Uterus (tissue), 4 donors: Measurements from ENCODE around the gene TFCP2L1. TPM values are rescaled to one million over a fixed set of nuclear protein-coding genes. Genes with fewer than 3 reads are reported as not detected.
"Not testable (repeated sequence)": the region's sequence is repeated elsewhere in the genome, so short reads cannot be mapped to it uniquely, and the experiment has no call there.

ENCODE experiments used
- DNase-seq, 2 donors: peaks; one replicate each; pipeline ENCODE4 v3.0.0-alpha.2; 2019 to 2020
- H3K27ac ChIP-seq, 2 donors: fragments of 200-600 bp; sonication (generic); 1 replicate in 1 of 2; 2 replicates in 1 of 2; pipeline ENCODE4 v1.5.1; 2016 to 2018
- H3K27me3 ChIP-seq, 2 donors: fragments of 200-600 bp; sonication (generic); one replicate each; pipeline ENCODE4 v1.5.1; 2018 to 2019; ENCODE audit warnings: control low read depth in 1 of 2
- H3K36me3 ChIP-seq, 2 donors: fragments of 200-600 bp; sonication (generic); one replicate each; pipeline ENCODE4 v1.5.1; 2019; ENCODE audit warnings: control low read depth in 1 of 2
- H3K4me1 ChIP-seq, 2 donors: fragments of 200-600 bp; sonication (generic); one replicate each; pipeline ENCODE4 v1.5.1; 2018 to 2019; ENCODE audit warnings: control low read depth in 1 of 2
- H3K4me3 ChIP-seq, 2 donors: fragments of 200-600 bp; sonication (generic); 1 replicate in 1 of 2; 2 replicates in 1 of 2; pipeline ENCODE4 v1.5.1; 2018 to 2019; ENCODE audit warnings: mild to moderate bottlenecking in 1 of 2
- H3K9me3 ChIP-seq, 2 donors: fragments of 200-600 bp; sonication (generic); one replicate each; pipeline ENCODE4 v1.5.1; 2019; ENCODE audit warnings: control low read depth in 1 of 2
- POLR2A ChIP-seq, 2 donors: fragments of 450-650 bp; IDR thresholded peaks; one replicate each; pipeline ENCODE4 v1.6.1; 2016; ENCODE audit warnings: antibody characterized with exemption in 2 of 2, mild to moderate bottlenecking in 1 of 2, moderate library complexity in 1 of 2
- intact Hi-C: fragments of 100-400 bp; cut with DNase I; formaldehyde crosslinking; loops from one replicate; pipeline ENCODE4 v1.15.1; 2023; ENCODE audit warnings: low total_unique reads
- total RNA-seq, 4 donors: library from RNA; depleted of rRNA in 3 of 4; stranded (reverse); fragments of >200 nt in 3 of 4; gene quantifications; one replicate each; pipeline versions ENCODE4 v1.1.0 to v1.2.4, GENCODE V29; 2014 to 2023
- TF ChIP-seq, protein P1 (sequence below), 4 experiments: fragments of 200-600 bp in 2 of 4; fragments of 450-650 bp in 2 of 4; sonication (generic) in 2 of 4; IDR thresholded peaks; one replicate each; pipeline ENCODE4 v1.5.1; 2016 to 2019; ENCODE audit warnings: antibody characterized with exemption in 4 of 4, mild to moderate bottlenecking in 2 of 4, moderate library complexity in 1 of 4
- donor health status: DM: yes; HTN: yes; CAD: no.

TFCP2L1 gene
- total RNA-seq, 4 donors from 2014 or later = under 0.01 to 6.2 (median 2.1) TPM

DNA sequence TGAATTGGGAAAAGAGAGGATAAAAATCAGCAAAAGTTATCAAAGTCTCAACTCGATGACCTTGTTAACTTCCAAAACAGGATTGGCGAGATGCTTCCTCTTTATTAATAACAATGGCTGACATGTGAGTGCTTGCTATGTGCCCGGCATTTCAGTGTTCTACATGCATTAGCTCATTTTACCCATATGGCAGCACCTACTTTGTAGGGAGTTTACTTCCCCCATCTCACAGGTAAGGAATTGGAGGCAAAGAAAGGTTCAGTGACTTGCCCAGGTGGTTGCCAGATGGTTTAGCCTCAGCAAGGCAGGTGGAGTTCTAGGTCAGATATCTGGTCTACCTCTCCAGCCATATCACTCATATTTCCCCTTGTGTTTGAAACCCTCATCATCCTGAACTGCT lies 12.4 kb downstream of the TFCP2L1 start:
- Histone ChIP-seq H3K27ac (no peak overlapping the region), H3K36me3 (no peaks in the 10 kb centered on the region), H3K9me3 (no peaks in the 10 kb centered on the region), H3K4me3 (no peak overlapping the region), H3K4me1 (no peaks in the 10 kb centered on the region), H3K27me3 (no peaks in the 10 kb centered on the region)
- DNase-seq = no peak
- TF ChIP-seq, protein P1, sequence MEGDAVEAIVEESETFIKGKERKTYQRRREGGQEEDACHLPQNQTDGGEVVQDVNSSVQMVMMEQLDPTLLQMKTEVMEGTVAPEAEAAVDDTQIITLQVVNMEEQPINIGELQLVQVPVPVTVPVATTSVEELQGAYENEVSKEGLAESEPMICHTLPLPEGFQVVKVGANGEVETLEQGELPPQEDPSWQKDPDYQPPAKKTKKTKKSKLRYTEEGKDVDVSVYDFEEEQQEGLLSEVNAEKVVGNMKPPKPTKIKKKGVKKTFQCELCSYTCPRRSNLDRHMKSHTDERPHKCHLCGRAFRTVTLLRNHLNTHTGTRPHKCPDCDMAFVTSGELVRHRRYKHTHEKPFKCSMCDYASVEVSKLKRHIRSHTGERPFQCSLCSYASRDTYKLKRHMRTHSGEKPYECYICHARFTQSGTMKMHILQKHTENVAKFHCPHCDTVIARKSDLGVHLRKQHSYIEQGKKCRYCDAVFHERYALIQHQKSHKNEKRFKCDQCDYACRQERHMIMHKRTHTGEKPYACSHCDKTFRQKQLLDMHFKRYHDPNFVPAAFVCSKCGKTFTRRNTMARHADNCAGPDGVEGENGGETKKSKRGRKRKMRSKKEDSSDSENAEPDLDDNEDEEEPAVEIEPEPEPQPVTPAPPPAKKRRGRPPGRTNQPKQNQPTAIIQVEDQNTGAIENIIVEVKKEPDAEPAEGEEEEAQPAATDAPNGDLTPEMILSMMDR (IDR thresholded peaks at IDR 0.05) = no peak
- no peak for TF ChIP-seq POLR2A (IDR thresholded peaks at IDR 0.05)
- intact Hi-C loops = no loop called here

DNA sequence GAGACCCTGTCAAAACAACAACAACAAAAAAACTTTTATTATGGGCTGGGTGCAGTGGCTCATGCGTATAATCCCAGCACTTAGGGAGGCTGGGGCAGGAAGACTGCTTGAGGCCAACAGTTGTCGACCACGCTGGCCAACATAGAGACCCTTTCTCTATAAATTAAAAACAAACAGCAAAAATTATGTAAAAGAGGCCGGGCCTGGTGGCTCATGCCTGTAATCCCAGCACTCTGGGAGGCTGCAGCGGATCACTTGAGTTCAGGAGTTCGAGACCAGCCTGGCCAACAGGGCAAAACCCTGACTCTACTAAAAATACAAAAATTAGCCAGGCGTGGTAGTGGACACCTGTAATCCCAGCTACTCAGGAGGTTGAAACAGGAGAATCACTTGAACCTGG lies 15.6 kb downstream of the TFCP2L1 start:
- intact Hi-C loops = not testable (repeated sequence)

DNA sequence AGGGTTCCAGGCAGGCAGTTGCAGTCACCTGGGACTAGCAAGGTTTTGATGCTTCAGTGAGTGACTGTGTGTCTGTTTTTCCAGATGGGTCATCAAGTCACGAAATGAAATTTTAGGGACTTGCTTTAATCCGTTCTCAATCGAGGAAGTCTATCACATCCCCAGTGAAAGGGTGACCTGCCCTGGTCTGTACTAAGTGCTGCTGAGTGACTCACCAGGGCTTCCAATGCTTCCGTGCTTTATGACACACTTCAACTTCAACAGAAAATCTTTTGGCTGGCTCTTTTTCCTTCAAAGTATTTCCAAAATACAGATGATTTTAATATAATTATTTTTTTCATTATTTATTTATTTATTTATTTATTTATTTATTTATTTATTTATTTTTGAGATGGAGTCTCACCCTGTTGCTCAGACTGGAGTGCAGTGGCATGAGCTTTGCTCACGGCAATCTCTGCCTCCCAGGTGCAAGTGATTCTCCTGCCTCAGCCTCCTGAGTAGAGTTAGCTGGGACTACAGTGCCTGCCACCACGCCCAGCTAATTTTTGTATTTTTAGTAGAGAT lies 18.4 kb downstream of the TFCP2L1 start:
- Histone ChIP-seq H3K27me3 (no peaks in the 10 kb centered on the region), H3K4me3 (no peak overlapping the region), H3K9me3 (no peaks in the 10 kb centered on the region), H3K36me3 (no peaks in the 10 kb centered on the region), H3K27ac (no peak overlapping the region), H3K4me1 (no peaks in the 10 kb centered on the region)
- TF ChIP-seq, protein P1 (IDR thresholded peaks at IDR 0.05) = no peak
- TF ChIP-seq POLR2A (IDR thresholded peaks at IDR 0.05) = no peak
- DNase-seq = no peak
- intact Hi-C loops = no loop called here

More for the DNA sequence above, 15.6 kb downstream of the TFCP2L1 start:
- not testable (repeated sequence) for H3K9me3 ChIP-seq, H3K36me3 ChIP-seq, H3K4me1 ChIP-seq, DNase-seq, H3K4me3 ChIP-seq, H3K27me3 ChIP-seq, H3K27ac ChIP-seq

DNA sequence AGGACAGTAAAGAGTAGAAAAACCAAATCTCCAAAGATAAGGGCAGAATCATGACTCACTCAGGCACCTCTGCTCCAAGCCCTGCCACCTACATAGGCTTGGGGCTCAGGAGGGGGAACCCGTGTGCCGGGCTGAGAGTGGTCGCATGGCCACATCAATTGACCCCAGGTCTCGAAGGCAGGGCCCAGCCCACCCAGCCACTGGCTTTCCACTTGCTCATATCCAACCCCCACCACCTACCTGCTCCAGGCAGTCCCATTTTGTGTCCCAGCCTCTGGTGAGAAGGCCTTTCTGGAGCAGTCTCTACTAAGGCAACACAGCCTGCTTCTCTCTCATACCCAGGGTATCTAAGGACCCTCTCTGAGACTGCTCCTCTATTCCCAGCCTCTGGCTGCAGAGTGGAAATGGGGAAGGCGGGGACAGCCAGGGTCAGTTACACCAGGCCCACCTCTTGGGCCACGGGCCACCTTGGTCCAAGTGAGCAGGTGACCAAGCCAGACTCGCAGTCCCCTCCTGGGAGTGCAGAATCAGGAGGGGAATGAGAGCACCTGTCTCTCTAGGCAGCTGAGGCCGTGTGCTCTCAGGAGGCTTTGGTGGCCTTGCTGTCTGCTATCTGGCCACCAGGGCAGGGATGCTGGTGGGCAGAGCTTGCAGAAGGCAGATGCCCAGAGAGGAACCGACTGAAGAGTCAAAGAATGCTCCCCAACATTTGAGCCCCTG lies 20.8 kb downstream of the TFCP2L1 start:
- no peak overlapping the region for H3K4me3 ChIP-seq
- H3K36me3 ChIP-seq = no peaks in the 10 kb centered on the region
- TF ChIP-seq POLR2A (IDR thresholded peaks at IDR 0.05) = no peak
- TF ChIP-seq, protein P1 (IDR thresholded peaks at IDR 0.05) = no peak
- H3K9me3 ChIP-seq = no peaks in the 10 kb centered on the region
- H3K27me3 ChIP-seq = no peaks in the 10 kb centered on the region
- H3K27ac ChIP-seq = no peak overlapping the region
- no peak for DNase-seq
- no peaks in the 10 kb centered on the region for H3K4me1 ChIP-seq
- intact Hi-C loops = no loop called here

DNA sequence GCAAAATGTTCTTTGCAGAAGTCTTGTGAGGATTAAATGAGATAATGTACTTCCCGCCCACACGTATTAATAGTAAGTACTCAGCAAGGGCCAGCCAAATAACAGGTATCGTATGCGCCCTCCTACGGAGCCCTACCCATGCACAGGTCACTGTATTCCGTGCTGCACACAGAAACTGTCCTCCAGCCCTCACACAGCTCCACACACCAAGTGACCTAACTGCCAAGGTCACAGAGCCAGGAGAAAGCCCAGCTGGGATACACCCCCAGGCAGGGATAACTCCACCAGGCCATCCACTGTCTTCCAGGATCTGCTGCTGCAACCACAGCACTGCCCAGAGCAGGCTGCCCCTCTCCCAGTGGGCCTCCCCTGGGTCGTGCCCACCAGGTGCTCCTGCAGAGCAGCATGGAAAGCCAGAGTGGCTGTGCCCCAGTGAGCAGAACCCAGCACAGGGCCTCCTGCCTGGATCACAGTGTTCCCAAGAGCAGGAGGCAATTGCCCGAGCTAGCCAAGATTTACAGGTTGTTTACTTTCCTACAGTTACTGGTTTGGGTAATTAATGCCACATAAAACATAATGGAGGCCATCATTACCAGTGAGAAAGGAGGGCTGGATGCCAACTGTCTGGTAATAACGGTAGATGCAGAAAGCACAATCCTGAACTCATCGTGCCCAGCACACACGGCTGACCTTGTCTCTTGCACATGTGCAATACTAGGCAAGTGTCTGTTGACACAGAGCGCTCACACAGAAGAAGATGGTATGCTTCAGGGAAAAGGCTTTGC lies 24.4 kb downstream of the TFCP2L1 start:
- no peak for TF ChIP-seq POLR2A (IDR thresholded peaks at IDR 0.05)
- TF ChIP-seq, protein P1 (IDR thresholded peaks at IDR 0.05) = no peak
- Histone ChIP-seq H3K27ac (no peak overlapping the region), H3K9me3 (no peaks in the 10 kb centered on the region), H3K36me3 (no peaks in the 10 kb centered on the region), H3K4me1 (no peaks in the 10 kb centered on the region), H3K4me3 (no peak overlapping the region), H3K27me3 (no peaks in the 10 kb centered on the region)
- intact Hi-C loops = no loop called here
- no peak for DNase-seq
